ENCODE results near the gene TAS1R2. TPM values are rescaled to one million over a fixed set of nuclear protein-coding genes. Genes with fewer than 3 reads are reported as not detected.

The TAS1R2 gene
- total RNA-seq, 2 donors from 2014 or later: not detected

DNA sequence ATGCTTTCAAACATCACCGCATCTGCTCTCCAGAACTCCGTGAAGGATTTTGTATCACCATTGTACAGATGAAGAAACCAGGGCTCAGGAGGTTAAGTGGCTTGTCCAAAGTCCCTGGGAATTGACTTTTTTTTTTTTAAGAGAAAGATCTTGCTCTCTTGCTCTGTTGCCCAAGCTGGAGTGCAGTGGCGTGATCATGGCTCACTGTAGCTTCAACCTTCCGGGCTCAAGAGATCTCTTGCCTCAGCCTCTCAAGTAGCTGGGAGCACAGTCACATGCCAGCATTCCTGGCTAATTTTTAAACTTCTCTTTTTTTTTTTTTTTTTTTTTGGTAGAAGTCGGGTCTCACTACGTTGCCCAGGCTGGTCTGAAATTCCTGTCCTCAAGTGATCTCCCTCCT is 6.9 kb upstream of the TAS1R2 start:
- no peak for DNase-seq (ENCODE audit: low spot score)
- Histone ChIP-seq H3K4me1 (replicated peaks) (no peaks in the 10 kb centered on the region), H3K27me3 (replicated peaks; ENCODE audit: insufficient read depth) (no peaks in the 10 kb centered on the region), H3K4me3 (no peak overlapping the region), H3K27ac (no peak overlapping the region), H3K36me3 (no peaks in the 10 kb centered on the region), H3K9me3 (no peaks in the 10 kb centered on the region)
- WGBS: 79% methylated on average over 6 of the region's 6 CpGs
- TF ChIP-seq POLR2A (IDR thresholded peaks at IDR 0.05) (no peak), POLR2AphosphoS5 (IDR thresholded peaks at IDR 0.05) (no peak)
- TF ChIP-seq, protein P1, sequence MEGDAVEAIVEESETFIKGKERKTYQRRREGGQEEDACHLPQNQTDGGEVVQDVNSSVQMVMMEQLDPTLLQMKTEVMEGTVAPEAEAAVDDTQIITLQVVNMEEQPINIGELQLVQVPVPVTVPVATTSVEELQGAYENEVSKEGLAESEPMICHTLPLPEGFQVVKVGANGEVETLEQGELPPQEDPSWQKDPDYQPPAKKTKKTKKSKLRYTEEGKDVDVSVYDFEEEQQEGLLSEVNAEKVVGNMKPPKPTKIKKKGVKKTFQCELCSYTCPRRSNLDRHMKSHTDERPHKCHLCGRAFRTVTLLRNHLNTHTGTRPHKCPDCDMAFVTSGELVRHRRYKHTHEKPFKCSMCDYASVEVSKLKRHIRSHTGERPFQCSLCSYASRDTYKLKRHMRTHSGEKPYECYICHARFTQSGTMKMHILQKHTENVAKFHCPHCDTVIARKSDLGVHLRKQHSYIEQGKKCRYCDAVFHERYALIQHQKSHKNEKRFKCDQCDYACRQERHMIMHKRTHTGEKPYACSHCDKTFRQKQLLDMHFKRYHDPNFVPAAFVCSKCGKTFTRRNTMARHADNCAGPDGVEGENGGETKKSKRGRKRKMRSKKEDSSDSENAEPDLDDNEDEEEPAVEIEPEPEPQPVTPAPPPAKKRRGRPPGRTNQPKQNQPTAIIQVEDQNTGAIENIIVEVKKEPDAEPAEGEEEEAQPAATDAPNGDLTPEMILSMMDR (IDR thresholded peaks at IDR 0.05): no peak
- intact Hi-C loops (cut with DNase I): loop anchor here (10.0 kb wide), 1 partner anchor 1362 kb away; no protein-coding TSS in a partner anchor

GRCh38 chr1:18865176-18865575 is 5.7 kb upstream of the TAS1R2 start:
- intact Hi-C loops (cut with DNase I): loop anchor here (10.0 kb wide), 1 partner anchor 1360 kb away; no protein-coding TSS in a partner anchor

DNA sequence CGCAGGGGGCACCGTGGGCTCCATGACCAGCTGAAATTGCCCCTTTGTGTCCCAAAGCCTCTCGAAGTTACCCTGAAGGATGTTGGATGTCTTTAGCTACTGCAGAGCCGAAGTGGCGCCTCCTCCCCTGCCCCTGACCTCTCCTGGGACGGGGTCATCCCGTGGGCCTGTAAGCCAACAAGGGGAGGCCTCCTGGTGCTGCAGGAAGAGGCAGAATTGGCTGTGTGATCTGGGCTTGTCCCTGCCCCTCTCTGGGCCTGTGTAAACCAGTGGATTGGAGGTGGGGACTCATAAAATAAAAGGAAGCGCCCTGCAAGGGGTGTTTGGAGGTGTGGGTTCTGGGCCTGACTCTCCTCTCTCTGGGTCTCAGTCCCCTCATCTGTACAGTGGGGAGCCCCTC is 2.1 kb upstream of the TAS1R2 start:
- no peak overlapping the region for H3K27ac ChIP-seq
- 85% methylated on average over 8 of the region's 8 CpGs for WGBS
- no peak for DNase-seq (ENCODE audit: low spot score)
- intact Hi-C loops (cut with DNase I): loop anchor here (10.0 kb wide), 1 partner anchor 1357 kb away; no protein-coding TSS in a partner anchor
- no peaks in the 10 kb centered on the region for H3K9me3 ChIP-seq
- H3K4me1 ChIP-seq (replicated peaks): no peaks in the 10 kb centered on the region
- no peaks in the 10 kb centered on the region for H3K36me3 ChIP-seq
- H3K27me3 ChIP-seq (replicated peaks; ENCODE audit: insufficient read depth): no peaks in the 10 kb centered on the region
- no peak overlapping the region for H3K4me3 ChIP-seq
- TF ChIP-seq POLR2A (IDR thresholded peaks at IDR 0.05) (no peak), POLR2AphosphoS5 (IDR thresholded peaks at IDR 0.05) (no peak)
- TF ChIP-seq, protein P1 (IDR thresholded peaks at IDR 0.05): no peak

More at GRCh38 chr1:18865176-18865575, 5.7 kb upstream of the TAS1R2 start:
- TF ChIP-seq, protein P1 (IDR thresholded peaks at IDR 0.05): no peak
- no peak overlapping the region for H3K27ac ChIP-seq
- no peaks in the 10 kb centered on the region for H3K36me3 ChIP-seq
- no peaks in the 10 kb centered on the region for H3K27me3 ChIP-seq (replicated peaks; ENCODE audit: insufficient read depth)
- no peaks in the 10 kb centered on the region for H3K9me3 ChIP-seq
- no peaks in the 10 kb centered on the region for H3K4me1 ChIP-seq (replicated peaks)
- 79% methylated on average over 9 of the region's 9 CpGs for WGBS
- DNase-seq (ENCODE audit: low spot score): no peak
- H3K4me3 ChIP-seq: no peak overlapping the region

DNA sequence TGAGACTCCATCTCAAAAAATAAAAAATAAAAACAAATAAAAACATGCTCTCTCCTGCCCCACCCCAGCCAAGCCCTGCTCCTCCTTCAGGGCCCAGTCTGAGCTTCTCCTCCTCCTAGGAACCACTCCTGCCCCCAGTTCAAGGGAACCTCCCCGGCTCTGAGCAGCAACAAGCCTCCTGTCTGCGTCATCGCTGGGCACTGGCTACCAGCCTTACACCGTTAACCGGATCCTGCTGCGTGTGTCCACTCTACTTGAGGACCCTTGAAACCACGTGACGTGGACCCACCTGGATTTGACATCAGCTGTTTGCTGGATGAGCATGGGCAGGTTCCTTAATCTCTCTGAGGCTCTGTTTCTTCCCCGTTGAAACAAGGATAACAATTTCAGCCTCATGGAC is 1.6 kb upstream of the TAS1R2 start:
- Histone ChIP-seq H3K36me3 (no peaks in the 10 kb centered on the region), H3K4me3 (no peak overlapping the region), H3K27me3 (replicated peaks; ENCODE audit: insufficient read depth) (no peaks in the 10 kb centered on the region), H3K9me3 (no peaks in the 10 kb centered on the region), H3K4me1 (replicated peaks) (no peaks in the 10 kb centered on the region), H3K27ac (no peak overlapping the region)
- DNase-seq (ENCODE audit: low spot score): no peak
- TF ChIP-seq POLR2A (IDR thresholded peaks at IDR 0.05): no peak
- TF ChIP-seq, protein P1 (IDR thresholded peaks at IDR 0.05): no peak
- 77% methylated on average over 9 of the region's 9 CpGs for WGBS
- intact Hi-C loops (cut with DNase I): loop anchor here (10.0 kb wide), 1 partner anchor 1356 kb away; no protein-coding TSS in a partner anchor

- TF ChIP-seq POLR2AphosphoS5 (IDR thresholded peaks at IDR 0.05) (no peak), POLR2A (IDR thresholded peaks at IDR 0.05) (no peak)
- TF ChIP-seq, protein P1 (IDR thresholded peaks at IDR 0.05): no peak
- H3K27ac ChIP-seq: no peak overlapping the region
- H3K4me3 ChIP-seq: no peak overlapping the region
- H3K36me3 ChIP-seq: no peaks in the 10 kb centered on the region
- H3K4me1 ChIP-seq (replicated peaks): no peaks in the 10 kb centered on the region
- DNase-seq (ENCODE audit: low spot score): no peak
- intact Hi-C loops (cut with DNase I): no loop called here
- 93% methylated on average over 7 of the region's 7 CpGs for WGBS
- no peaks in the 10 kb centered on the region for H3K27me3 ChIP-seq (replicated peaks; ENCODE audit: insufficient read depth)
- no peaks in the 10 kb centered on the region for H3K9me3 ChIP-seq
Measured at GRCh38 chr1:18858070-18858688, 1.3 kb downstream of the TAS1R2 start.

Measured in prostate gland (tissue), 2 donors.